ENCODE results near the gene MAN1C1.

MAN1C1 gene

GRCh38 chr1:25796811-25797458 lies 180.3 kb downstream of the MAN1C1 start:
- TF ChIP-seq MAX (IDR thresholded peaks at IDR 0.05) (no peak), NFIC (IDR thresholded peaks at IDR 0.05) (no peak), CEBPB (IDR thresholded peaks at IDR 0.05) (no peak), FOXM1 (IDR thresholded peaks at IDR 0.05; ENCODE audit: borderline replicate concordance, low read depth) (no peak), EGR1 (IDR thresholded peaks at IDR 0.05) (no peak), EP300 (IDR thresholded peaks at IDR 0.05; ENCODE audit: borderline replicate concordance) (no peak), RAD21 (IDR thresholded peaks at IDR 0.05; ENCODE audit: low read depth) (peak; percentile 87), ZBTB7A (IDR thresholded peaks at IDR 0.05; ENCODE audit: low read depth) (no peak), TCF12 (IDR thresholded peaks at IDR 0.05; ENCODE audit: low read depth) (no peak)

- no peak for TF ChIP-seq MAX (IDR thresholded peaks at IDR 0.05)
- TF ChIP-seq RAD21 (IDR thresholded peaks at IDR 0.05; ENCODE audit: low read depth): peak; percentile 33; the same call in 1 of the 2 replicates
These were observed 181.3 kb downstream of the MAN1C1 start for GRCh38 chr1:25797939-25798338.

GRCh38 chr1:25798666-25799351 lies 182.2 kb downstream of the MAN1C1 start:
- TF ChIP-seq NFIC (IDR thresholded peaks at IDR 0.05): no peak
- no peak for TF ChIP-seq REST (IDR thresholded peaks at IDR 0.05; ENCODE audit: low read depth)
- TF ChIP-seq CREB1 (IDR thresholded peaks at IDR 0.05; ENCODE audit: low read depth): no peak
- TF ChIP-seq EP300 (IDR thresholded peaks at IDR 0.05; ENCODE audit: borderline replicate concordance): no peak
- TF ChIP-seq USF1 (IDR thresholded peaks at IDR 0.05): no peak
- TF ChIP-seq TCF12 (IDR thresholded peaks at IDR 0.05; ENCODE audit: low read depth): no peak
- no peak for TF ChIP-seq MAX (IDR thresholded peaks at IDR 0.05)
- TF ChIP-seq YY1 (IDR thresholded peaks at IDR 0.05; ENCODE audit: low read depth): no peak
- no peak for TF ChIP-seq RAD21 (IDR thresholded peaks at IDR 0.05; ENCODE audit: low read depth)
- TF ChIP-seq TAF1 (IDR thresholded peaks at IDR 0.05; ENCODE audit: low read depth): no peak
- no peak for TF ChIP-seq ZBTB7A (IDR thresholded peaks at IDR 0.05; ENCODE audit: low read depth)
- TF ChIP-seq TEAD4 (IDR thresholded peaks at IDR 0.05): no peak
- no peak for TF ChIP-seq EGR1 (IDR thresholded peaks at IDR 0.05)

GRCh38 chr1:25799352-25799934 lies 182.9 kb downstream of the MAN1C1 start:
- TF ChIP-seq RAD21 (IDR thresholded peaks at IDR 0.05; ENCODE audit: low read depth) (no peak), TAF1 (IDR thresholded peaks at IDR 0.05; ENCODE audit: low read depth) (no peak), YY1 (IDR thresholded peaks at IDR 0.05; ENCODE audit: low read depth) (no peak), MAX (IDR thresholded peaks at IDR 0.05) (no peak), USF1 (IDR thresholded peaks at IDR 0.05) (no peak), FOXM1 (IDR thresholded peaks at IDR 0.05; ENCODE audit: borderline replicate concordance, low read depth) (no peak)

- TF ChIP-seq TCF12 (IDR thresholded peaks at IDR 0.05; ENCODE audit: low read depth) (no peak), ZBTB7A (IDR thresholded peaks at IDR 0.05; ENCODE audit: low read depth) (peak; percentile 82)
These were observed 183.5 kb downstream of the MAN1C1 start, which contains the start of gene SELENON for GRCh38 chr1:25799935-25800702. TSS of gene SELENON (plus strand) at chr1:25800193. CDS start at chr1:25800231, 38 bp downstream.

- no peak for TF ChIP-seq RAD21 (IDR thresholded peaks at IDR 0.05; ENCODE audit: low read depth)
- no peak for TF ChIP-seq MAX (IDR thresholded peaks at IDR 0.05)
- TF ChIP-seq FOXM1 (IDR thresholded peaks at IDR 0.05; ENCODE audit: borderline replicate concordance, low read depth): no peak
- TF ChIP-seq TAF1 (IDR thresholded peaks at IDR 0.05; ENCODE audit: low read depth): no peak
- TF ChIP-seq CREB1 (IDR thresholded peaks at IDR 0.05; ENCODE audit: low read depth): no peak
These were observed 184.2 kb downstream of the MAN1C1 start for GRCh38 chr1:25800703-25801377.
